Astrocyte of the cerebellum (primary cell): ENCODE results near the gene P2RX1.

ENCODE experiments used
- DNase-seq: peaks from one replicate; pipeline ENCODE4 v3.0.0-alpha.2; 2011; ENCODE audit warnings: low read depth
- H3K4me3 ChIP-seq: 2 replicates; pipeline ENCODE4 v1.5.1; 2011; ENCODE audit warnings: mild to moderate bottlenecking, low read depth, low read length, moderate library complexity
- in situ Hi-C: cut with HindIII; loops from 2 replicates; pipeline ENCODE4 v1.10.0; 2017; ENCODE audit warnings: low sequenced_read_pairs
- TF ChIP-seq, protein P1 (sequence below): IDR thresholded peaks from 2 replicates; pipeline ENCODE4 v1.5.1; 2012; ENCODE audit warnings: low read length, low read depth, moderate library complexity, mild to moderate bottlenecking; ENCODE audit errors: missing control alignments

The P2RX1 gene

GRCh38 chr17:3894911-3895343, 21.3 kb downstream of the P2RX1 start:
- TF ChIP-seq, protein P1, sequence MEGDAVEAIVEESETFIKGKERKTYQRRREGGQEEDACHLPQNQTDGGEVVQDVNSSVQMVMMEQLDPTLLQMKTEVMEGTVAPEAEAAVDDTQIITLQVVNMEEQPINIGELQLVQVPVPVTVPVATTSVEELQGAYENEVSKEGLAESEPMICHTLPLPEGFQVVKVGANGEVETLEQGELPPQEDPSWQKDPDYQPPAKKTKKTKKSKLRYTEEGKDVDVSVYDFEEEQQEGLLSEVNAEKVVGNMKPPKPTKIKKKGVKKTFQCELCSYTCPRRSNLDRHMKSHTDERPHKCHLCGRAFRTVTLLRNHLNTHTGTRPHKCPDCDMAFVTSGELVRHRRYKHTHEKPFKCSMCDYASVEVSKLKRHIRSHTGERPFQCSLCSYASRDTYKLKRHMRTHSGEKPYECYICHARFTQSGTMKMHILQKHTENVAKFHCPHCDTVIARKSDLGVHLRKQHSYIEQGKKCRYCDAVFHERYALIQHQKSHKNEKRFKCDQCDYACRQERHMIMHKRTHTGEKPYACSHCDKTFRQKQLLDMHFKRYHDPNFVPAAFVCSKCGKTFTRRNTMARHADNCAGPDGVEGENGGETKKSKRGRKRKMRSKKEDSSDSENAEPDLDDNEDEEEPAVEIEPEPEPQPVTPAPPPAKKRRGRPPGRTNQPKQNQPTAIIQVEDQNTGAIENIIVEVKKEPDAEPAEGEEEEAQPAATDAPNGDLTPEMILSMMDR: no peak
- in situ Hi-C loops: no loop called here
- no peak for DNase-seq
- no peak overlapping the region for H3K4me3 ChIP-seq

DNA sequence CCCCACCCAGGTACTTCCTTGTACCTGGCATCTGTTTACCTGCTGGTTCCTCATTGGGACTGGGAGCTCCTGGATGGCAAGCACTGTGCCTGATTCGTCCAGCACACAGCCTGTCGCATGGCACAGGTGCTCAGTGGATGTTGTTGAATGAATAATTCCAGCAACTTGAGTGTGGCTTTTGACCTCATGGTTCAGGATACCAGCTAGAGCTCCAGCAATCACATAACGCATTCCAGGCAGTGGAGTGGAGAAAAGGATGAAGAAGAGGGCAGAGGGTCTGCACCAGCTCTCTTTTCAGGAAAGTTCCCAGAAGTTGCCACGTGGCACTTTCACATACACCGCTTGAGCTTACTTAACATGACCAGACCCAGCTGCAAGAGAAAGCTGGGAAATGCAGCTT, 22.1 kb downstream of the P2RX1 start:
- H3K4me3 ChIP-seq: no peak overlapping the region
- TF ChIP-seq, protein P1: no peak
- in situ Hi-C loops: no loop called here
- no peak for DNase-seq

- in situ Hi-C loops: no loop called here
- H3K4me3 ChIP-seq: no peak overlapping the region
- TF ChIP-seq, protein P1: no peak
- no peak for DNase-seq
Measured at GRCh38 chr17:3893720-3894116, 22.5 kb downstream of the P2RX1 start.

DNA sequence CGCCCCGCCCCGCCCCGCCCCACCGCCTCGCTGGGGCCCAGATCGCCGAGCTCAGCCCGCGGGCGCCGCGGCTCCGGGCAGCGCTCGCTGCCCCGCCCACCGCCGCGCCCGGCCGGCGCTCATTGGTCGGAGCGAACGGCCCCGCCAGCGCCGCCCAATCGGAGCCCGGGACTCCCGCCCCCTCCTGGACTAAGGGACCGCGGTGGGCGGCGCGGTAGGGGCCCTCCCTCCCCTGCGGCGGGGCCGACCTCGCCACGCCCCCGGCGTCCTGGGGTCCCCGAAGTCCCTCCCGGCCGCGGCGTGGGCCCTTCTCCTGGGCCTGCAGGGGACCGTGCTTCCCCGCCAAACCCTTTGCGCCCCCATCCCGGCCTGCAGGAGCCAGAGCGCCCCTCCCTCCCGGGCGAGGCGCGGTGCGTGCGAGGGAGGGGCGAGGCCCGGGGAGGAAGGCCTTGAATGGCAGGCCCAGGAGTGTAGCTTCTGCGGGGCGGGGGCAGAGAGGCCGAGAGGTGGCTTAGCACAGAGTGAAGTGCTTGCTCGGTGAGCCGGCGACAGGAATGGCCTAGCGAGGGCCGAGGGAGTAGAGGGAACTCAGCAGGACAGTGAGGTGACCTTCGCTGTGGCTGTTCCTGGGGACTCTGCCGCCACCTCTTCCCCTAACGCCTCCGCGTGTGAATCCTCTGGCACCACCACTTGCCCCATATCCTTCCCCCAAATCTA, 23.1 kb downstream of the P2RX1 start, which contains the start of gene CAMKK1:
CAMKK1 (minus strand) TSS at position 51 of the 717 bp plus-strand sequence. CDS start 7,366 bp downstream, outside the sequence.
- in situ Hi-C loops: no loop called here
- TF ChIP-seq, protein P1: no peak
- H3K4me3 ChIP-seq: peak within 1 kb of the TSS; percentile 58
- DNase-seq: no peak

GRCh38 chr17:3892095-3892998, 23.9 kb downstream of the P2RX1 start:
- TF ChIP-seq, protein P1: no peak
- DNase-seq: no peak
- in situ Hi-C loops: no loop called here
- H3K4me3 ChIP-seq: peak overlapping the region; percentile 58

GRCh38 chr17:3891626-3892094, 24.6 kb downstream of the P2RX1 start:
- no peak for DNase-seq
- peak overlapping the region; percentile 58 for H3K4me3 ChIP-seq

More at GRCh38 chr17:3891626-3892094, 24.6 kb downstream of the P2RX1 start:
- TF ChIP-seq, protein P1: no peak
- in situ Hi-C loops: no loop called here
